HTR-8/SVneo (cell line): ENCODE data around the gene COX5A.
"Not testable (repeated sequence)": the region's sequence is repeated elsewhere in the genome, so short reads cannot be mapped to it uniquely, and the experiment has no call there.

Source experiments
- DNase-seq: peaks from one replicate; pipeline ENCODE4 v3.0.0; 2011; ENCODE audit warnings: low spot score, mixed read lengths; ENCODE audit not compliant: insufficient read length
- FAIRE-seq: peaks from 2 replicates; lab custom pipeline; 2011; peaks lifted over from hg19 to GRCh38; lab: Jason Lieb, UNC

The COX5A gene

DNA sequence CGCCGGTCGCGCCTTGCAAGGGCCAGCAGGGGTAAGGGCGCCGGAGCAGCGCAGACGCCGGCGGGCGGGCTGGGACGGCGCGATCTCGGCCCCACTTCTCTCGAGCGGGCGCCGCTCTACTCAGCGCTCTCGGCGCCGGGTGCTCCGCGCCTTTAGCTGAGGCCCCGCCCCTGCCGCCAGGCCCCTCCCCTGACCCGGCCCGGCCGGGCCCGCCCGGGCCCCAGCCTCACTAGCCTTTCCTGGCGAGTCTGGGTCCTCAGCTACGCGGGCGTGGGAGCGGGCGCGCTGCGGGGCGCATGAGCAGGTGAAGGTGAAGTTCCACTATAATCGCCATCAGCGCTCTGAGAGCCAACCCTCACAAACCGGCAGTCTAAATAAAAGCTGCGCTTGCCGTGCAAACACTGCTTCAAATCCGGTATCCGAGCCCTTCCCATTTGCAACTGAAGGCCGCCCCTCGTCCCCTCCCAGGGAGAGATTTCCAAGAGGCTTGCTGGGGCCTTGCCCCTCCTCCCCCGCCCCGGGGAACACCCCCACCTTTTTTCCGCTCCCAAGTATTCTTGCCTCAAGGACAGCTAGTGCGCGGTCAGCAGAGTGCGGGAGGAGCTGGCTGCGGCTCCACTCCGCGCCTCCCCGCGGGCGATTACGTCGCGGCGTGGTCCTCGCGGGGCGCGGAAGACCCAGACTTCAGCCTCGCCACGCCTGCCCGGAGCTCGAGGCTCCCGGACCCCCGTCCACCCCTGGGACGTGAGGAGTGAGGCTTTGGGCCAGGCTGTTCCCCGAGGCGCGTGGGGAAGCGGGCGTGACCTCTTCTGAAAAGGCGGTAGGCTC, 19.0 kb upstream of the COX5A start, which contains the start of gene RPP25:
TSS of gene RPP25 (minus strand) at position 125 of the 828 bp plus-strand sequence. CDS start 189 bp downstream, outside the sequence.
- FAIRE-seq (no peak), DNase-seq (peak; percentile 80)

DNA sequence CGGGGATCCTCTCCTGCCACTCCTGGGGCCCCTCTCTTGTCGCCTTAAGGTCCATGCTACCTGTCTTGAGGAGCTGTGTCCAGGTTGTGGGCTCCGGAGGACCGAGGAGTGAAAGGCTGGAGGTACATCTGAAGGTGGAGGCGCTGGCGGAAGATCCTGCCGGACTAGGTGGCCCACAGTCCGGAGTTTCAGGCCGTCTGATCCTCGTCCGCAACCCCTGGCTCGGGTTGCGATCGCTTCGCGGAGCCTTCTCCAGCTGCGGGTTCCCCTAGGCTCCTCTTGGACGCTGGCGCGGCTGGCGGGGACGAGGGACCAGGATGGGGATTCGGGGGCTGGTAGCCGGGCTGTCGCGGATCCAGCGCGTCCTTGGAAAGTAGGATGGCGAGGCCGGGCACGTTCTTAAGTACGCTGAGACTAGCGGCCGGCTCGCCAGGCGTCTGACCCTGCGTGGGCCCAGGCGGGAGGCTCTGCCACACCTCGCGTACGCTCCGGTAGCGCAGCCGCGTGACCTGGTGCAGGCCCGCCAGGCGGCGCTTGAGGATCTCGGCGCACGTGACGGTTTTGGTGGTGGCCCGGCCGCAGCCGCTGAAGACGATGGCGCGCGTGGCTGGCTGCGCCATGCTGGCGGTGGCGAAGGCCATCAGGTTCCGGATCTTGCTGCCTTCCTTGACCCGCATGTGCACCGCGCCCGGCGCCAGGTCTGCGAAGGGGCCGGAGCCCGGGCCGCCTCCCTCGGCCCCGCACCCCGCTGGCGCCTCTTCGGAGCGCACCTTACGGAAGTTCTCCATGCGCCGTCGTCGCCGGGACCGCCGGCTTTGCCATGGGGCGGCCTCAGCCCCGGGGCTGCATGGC, 18.1 kb upstream of the COX5A start:
- no peak for DNase-seq
- no peak for FAIRE-seq

DNA sequence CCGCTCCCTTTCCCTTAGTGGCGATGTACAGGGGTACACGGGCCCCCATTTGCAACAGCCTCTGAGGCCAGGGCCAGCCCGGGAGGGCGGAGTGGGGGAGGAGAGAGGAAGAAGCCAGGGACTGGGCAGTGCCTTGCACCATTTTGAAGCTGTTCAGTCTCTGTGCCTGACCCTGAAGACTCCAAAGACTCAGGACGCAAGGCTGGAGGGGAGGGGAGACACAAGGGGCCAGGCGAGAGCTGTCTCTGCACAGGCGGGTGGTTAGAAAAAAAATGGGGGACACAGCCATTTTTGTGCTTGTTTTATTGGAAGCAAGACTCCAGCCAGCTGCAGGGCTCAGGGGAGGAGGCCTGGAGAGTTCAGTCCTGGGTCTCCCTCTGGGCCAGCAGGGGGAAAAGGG, 17.1 kb upstream of the COX5A start:
- DNase-seq (no peak), FAIRE-seq (no peak)

DNA sequence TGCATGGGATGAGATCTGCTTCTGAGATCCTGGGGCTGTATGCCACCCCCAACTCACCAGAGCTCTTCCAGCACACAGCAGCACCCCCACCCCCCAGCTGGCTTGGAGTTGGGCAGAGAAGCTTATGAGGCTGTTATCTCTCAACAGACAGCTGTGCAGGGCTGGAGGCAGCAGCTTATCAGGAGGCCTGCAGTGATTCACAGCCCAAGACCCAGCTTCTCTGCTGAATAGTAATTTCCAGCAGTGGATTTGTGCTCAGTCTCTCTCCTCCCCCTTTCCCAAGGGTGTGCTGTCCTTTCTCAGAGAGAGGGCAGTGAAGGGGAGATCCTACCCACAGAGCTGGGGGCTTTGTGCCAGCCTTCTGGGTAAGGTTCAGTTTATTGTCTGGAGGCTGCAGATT, 16.6 kb upstream of the COX5A start:
- FAIRE-seq = no peak
- DNase-seq = no peak

DNA sequence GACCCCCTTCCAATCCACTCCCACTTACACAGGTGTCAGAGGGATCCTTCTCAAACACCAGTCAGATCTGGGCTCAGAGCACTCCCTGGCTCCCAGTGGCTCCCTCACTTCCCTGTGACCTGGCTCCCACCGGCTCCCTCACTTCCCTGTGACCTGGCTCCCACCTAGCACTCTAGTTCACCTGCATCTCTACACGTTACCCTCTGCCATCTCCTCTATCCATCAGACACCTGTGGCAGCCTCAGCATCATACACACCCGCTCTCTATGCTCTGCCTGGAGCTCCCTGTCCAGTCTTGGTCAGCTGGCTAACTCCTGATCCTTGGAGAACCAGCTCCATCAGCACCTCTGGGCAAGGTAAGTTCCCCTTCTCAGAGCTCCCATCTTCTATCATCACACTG, 13.1 kb upstream of the COX5A start:
- no peak for DNase-seq
- no peak for FAIRE-seq

DNA sequence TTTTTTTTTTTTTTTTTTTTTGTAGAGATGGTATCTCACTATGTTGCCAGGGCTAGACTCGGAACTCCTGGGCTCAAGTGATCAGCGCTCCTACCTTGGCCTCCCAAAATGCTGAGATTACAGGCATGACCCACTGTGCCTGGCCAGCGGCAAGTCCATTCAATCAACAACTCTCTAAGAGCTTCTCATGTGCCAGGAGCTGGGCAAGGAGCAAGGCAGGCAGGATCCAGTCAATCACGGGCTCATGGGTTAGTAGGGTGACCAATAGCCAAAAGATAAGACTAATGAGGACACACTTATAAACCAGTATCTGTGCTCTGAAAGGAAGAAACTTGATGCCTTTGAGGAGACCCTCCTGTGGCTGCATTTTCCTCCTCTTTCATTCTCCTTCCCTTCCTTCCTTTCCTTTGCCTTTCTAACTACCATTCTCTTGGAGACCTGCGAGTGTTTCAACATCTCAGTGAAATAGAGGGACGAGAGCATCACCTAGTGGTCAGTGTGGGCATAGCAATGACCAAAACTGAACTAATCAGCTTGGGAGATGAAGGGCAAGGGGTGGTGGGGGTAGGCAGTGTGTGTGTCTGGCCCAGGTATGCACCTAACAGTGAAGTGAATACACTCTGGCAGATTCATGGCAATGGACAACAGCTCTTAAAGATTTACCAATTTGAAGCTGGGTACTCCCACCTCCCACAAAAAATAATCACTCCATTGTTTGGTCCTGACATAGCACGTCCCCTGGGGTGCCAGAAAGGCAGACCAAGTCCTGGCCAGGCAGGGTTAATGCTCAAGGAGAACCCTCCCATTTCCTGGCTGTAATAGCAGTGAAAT, 12.4 kb upstream of the COX5A start:
- FAIRE-seq (peak; percentile 9), DNase-seq (peak; percentile 79)

DNA sequence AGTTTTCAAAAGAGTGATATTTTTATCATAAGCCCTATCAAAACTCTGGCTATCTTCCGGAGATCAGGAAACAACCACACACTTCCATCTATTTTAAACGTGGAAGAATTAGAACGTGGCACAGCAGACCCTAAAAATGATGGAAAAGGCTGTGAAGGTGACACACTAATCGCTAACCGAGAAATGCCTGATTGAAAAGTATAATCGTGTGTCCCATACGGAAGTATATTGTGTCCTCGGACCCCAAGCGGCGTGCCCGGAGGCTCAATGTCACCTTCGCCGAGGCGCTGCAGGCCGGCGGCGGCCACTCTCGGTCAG, 642 bp downstream of the COX5A start:
- DNase-seq (no peak), FAIRE-seq (no peak)

DNA sequence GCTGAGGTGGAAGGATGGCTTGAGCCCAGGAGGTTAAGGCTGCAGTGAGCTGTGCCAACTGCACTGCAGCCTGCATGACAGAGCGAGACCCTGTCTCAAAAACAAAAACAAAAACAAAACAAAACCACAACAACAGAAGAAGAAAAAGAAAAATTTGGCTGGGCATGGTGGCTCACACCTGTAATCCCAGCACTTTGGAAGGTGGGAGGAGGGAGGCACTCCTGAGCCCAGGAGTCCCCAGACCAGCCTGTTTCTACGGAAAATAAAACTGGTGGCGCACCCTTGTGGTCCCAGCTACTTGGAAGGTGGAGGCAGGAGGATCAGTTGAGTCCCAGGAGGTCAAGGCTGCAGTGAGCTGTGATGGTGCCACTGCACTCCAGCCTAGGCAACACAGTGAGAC, 2.7 kb downstream of the COX5A start:
- FAIRE-seq, DNase-seq: not testable (repeated sequence)

DNA sequence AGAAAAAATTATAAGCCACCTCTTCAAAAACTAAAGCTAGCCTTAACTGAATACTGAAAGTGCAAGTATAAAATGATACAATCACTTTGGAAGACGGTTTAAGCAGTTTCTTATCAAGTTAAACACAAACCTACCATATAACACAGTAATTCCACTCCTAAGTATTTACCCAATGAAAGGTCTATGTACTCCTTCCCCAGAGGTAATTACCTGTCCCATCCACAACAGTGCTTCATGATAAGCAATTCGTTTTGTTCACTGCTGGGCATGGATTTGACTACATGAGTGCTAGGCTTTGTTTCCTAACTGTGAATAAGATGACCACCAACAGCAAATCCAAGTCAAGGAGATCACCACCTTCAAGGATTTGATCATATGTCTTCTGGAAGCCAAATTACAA, 4.3 kb downstream of the COX5A start:
- no peak for FAIRE-seq
- DNase-seq = no peak

DNA sequence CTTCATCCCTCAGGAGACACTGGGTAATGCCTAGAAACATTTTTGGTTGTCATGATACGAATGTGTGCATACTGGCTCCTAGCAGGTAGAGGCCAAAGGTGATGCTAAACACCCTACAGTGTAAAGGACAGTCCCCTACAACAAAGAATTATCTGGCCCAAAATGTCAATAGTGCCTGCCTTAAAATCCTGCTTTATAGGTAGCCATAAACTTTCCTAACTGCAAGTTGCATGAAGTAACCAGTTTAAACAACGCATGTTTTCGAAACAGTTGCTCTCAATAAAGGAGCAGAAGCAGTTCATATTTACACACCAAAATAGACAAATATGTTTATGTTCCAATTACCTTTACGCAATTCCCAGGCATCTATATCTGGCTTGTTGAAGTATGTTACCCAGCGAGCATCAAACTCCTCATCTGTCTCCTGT, 9.1 kb downstream of the COX5A start:
- no peak for FAIRE-seq
- no peak for DNase-seq

DNA sequence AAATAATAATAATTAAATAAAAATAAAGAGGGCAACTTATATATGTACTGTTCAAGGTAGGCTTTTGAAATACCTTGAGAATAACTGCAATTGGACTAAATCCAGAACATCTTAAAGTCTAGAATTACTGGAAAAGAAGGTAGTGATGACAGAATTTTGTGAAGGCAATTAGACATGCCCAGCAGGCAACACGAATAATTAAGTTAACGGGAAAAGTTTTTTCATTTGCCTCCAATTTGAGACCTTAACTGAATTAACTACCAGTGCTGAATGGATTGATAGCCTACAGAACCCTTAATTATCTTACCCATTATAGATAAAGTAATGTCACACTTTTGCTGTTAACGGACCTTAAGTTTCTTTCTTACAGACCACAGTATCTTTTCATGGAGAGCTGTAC, 13.3 kb downstream of the COX5A start:
- FAIRE-seq = no peak
- DNase-seq = no peak

DNA sequence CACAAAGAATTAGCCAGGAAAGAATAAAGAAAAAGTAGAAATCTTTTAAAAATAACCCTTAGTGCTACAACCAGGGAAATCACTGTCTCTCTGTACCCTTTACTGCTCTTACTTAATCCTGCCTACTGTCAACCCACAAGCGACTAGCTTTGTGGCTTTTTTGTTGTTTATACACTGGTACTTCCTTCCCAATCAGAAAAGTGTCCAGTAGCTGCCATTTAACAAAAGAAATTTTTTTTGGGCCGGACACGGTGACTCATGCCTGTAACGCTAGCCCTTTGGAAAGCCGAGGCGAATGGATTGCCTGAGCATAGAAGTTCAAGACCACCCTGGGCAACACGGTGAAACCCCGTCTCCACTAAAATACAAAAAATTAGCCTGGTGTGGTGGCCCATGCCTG, 17.4 kb downstream of the COX5A start:
- no peak for FAIRE-seq
- no peak for DNase-seq

DNA sequence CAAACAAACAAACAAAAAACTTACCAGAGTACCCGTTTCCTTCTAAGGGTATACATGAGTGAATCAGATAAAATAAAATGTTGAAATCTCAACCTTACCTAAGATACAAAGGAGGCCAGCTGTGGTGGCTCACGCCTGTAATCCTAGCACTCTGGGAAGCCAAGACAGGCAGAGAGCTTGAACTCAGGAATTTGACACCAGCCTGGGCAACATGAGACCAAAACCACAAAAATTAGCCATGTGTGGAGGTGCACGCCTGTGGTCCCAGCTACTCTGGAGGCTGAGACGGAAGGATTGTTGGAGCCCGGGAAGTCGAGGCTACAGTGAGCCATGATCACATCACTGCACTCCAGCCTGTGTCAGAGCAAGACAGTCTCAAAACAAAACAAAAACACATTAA, 20.2 kb downstream of the COX5A start:
- FAIRE-seq (no peak), DNase-seq (no peak)

DNA sequence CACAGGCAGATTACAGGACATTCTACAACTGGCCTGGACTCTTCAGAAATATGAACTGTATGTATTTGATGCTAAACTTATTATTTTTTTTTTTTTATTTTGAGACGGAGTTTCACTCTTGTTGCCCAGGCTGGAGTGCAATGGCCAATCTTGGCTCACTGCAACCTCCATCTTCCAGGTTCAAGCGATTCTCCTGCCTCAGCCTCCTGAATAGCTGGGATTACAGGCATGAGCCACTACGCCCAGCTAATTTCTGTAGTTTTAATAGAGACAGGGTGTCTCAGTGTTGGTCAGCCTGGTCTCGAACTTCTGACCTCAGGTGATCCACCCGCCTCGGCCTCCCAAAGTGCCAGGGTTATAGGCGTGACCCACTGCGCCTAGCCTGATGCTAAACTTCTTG, 24.1 kb downstream of the COX5A start:
- not testable (repeated sequence) for FAIRE-seq, DNase-seq

DNA sequence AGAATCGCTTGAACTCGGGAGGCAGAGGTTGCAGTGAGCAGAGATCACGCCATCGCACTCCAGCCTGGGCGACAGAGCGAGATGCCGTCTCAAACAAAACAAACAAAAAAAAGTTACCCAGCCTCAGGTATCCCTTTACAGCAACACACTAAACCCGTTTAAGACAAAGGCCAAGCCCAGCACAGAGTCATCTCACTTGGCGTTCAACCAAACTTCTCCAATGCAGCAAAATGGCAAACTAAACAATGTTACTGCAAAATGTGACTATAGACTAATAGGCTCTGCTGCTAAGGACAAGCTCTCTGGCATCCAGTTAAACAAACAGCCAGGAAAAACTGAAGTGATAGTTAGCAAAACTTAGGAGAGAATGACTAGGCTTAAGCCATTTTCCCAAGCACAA, 24.8 kb downstream of the COX5A start:
- DNase-seq (no peak), FAIRE-seq (no peak)

DNA sequence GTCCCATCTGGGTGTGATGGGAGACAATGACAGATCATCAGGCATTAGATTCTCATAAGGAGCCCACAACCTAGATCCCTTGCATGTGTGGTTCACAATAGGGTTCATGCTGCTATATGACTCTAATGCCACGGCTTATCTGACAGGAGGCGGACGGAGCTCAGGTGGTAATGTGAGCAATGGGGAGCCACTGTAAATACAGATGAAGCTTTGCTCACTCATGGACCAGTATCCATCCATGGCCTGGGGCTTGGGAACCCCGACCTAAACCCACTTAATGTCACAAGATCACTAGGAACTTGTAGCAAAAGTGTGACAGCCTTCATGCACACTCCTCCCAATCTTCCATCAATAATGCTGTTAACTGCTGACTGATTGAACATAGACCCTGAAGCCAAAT, 29.2 kb downstream of the COX5A start:
- no peak for FAIRE-seq
- no peak for DNase-seq

DNA sequence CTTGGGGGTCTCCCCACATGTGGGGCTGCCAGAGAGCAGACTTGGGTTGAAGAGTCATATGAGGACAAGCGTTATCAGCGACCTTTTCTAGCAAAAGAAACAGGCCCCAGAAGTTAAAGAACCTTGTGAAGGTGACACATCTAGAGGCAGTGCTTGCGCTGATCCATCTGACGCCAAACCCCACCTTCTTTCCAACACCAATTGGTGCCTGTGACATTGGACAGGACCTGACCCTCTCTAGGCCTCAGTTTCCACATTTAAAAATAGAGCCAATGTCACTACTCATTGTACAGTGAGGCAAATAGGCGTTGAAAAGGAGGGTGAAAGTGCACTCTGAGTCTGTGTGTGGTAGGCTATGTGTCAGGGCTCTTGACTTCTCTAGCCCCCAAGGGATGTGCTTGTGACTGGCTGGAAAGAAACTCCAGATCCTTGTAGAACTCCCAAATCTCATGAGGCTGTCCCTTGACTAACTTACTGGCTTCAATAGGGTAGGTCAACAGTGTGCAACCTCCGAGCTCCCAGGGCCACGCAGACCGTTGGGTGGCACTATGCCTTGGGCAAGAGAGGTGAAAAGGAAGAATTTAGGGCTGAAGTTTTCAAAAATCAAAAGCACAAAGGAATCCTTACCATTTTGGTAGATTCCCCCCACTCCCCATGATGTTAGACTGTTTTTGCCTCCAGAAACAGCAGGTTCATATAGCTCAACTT, 30.6 kb downstream of the COX5A start:
- no peak for FAIRE-seq
- DNase-seq = no peak

DNA sequence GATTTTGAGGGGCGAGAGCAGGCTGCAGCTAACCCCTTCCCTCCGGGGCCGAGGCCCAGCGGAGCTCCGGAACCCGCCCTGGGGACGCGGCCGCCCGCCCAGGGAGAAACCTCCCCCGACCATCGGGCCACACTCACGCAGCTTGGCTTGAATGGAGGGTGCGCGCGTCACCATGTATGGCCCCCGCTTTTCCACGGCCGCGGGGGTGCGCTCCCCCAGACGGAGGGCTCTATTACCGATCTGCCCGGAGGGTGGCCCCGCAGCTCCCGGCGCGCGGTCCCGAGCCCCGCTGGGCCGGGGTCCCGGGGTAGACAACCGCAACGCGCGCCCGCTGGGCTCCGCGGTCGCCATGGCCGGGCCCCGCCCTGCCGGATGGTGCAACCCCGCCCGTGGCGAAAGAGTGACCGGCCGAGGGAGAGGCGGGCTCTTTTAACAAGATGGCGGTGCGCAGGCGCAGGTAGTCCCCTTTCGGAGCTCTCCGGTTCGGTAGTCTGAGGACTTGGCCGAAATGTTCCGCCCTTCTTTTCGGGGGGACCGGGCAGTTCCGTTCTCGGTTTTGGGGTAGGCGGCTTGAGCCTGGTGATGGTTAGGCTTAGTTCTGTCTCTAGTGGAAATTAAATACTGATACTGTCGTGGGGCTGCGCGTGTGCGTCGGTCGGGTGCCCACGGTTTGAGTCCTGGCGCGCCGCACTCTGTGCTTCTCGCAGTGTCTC, 31.3 kb downstream of the COX5A start, which contains the start of gene FAM219B:
TSS of gene FAM219B (minus strand) at position 402 of the 713 bp plus-strand sequence. CDS start at position 351, 51 bp downstream.
- FAIRE-seq (no peak), DNase-seq (peak; percentile 96)

DNA sequence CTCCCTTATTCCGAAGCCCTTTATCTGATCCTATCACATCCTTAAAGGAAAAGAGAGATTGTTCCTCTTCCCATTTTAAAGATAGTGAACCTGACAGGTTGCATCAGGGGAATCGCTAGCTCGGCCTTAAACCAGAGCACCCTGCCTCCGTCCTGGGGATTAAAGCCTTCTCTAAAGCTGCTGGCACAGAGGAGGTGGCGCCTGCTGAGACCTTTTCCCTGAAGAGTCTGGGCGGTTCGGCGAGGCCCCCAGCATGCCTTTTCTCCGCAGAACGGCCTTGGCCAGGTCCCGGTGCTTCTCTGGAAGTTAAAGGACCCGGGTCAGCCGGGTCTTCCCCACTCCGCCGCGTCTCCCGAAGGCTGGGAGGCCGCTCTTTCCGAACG, 31.8 kb downstream of the COX5A start:
- FAIRE-seq (no peak), DNase-seq (no peak)
